Measurements from ENCODE around the gene PTCHD1. TPM values are rescaled to one million over a fixed set of nuclear protein-coding genes. Genes with fewer than 3 reads are reported as not detected.
A peak's percentile ranks its signal among the peaks of the same experiment; 100 is the strongest.

Gene PTCHD1
- total RNA-seq, 1 experiment from 2014 or later = 4.2 TPM

DNA sequence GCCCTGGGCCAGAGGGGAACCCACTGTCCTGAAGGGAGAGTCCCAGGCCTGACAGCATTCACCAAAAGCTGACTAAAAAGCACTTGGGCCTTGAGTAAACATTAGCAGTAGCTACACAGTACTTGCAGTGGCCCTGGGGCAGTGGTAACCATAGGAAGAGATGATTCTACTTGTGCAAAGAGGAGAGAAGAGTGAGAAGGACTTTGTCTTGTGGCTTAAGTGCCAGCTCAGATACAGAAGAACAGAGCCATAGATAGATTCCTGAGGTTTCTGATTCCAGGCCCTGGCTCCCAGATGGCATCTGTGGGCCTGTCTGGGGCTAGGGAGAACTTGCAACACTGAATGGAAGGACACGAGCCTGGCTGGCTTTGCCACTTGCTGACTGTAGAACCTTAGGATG is 100.5 kb downstream of the PTCHD1 start (continued):
- TF ChIP-seq, protein P1, sequence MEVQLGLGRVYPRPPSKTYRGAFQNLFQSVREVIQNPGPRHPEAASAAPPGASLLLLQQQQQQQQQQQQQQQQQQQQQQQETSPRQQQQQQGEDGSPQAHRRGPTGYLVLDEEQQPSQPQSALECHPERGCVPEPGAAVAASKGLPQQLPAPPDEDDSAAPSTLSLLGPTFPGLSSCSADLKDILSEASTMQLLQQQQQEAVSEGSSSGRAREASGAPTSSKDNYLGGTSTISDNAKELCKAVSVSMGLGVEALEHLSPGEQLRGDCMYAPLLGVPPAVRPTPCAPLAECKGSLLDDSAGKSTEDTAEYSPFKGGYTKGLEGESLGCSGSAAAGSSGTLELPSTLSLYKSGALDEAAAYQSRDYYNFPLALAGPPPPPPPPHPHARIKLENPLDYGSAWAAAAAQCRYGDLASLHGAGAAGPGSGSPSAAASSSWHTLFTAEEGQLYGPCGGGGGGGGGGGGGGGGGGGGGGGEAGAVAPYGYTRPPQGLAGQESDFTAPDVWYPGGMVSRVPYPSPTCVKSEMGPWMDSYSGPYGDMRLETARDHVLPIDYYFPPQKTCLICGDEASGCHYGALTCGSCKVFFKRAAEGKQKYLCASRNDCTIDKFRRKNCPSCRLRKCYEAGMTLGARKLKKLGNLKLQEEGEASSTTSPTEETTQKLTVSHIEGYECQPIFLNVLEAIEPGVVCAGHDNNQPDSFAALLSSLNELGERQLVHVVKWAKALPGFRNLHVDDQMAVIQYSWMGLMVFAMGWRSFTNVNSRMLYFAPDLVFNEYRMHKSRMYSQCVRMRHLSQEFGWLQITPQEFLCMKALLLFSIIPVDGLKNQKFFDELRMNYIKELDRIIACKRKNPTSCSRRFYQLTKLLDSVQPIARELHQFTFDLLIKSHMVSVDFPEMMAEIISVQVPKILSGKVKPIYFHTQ (CRISPR knock-in tag; IDR thresholded peaks at IDR 0.05) = no peak
- no peak for TF ChIP-seq JAZF1 (CRISPR knock-in tag; IDR thresholded peaks at IDR 0.05)
- TF ChIP-seq TEAD1 (CRISPR knock-in tag; IDR thresholded peaks at IDR 0.05) = no peak
- no peak for TF ChIP-seq NR1H2 (CRISPR knock-in tag; IDR thresholded peaks at IDR 0.05)
- TF ChIP-seq NR2C2 (CRISPR knock-in tag; IDR thresholded peaks at IDR 0.05) = no peak
- TF ChIP-seq, protein P2, sequence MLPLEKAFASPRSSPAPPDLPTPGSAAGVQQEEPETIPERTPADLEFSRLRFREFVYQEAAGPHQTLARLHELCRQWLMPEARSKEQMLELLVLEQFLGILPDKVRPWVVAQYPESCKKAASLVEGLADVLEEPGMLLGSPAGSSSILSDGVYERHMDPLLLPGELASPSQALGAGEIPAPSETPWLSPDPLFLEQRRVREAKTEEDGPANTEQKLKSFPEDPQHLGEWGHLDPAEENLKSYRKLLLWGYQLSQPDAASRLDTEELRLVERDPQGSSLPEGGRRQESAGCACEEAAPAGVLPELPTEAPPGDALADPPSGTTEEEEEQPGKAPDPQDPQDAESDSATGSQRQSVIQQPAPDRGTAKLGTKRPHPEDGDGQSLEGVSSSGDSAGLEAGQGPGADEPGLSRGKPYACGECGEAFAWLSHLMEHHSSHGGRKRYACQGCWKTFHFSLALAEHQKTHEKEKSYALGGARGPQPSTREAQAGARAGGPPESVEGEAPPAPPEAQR (CRISPR knock-in tag; IDR thresholded peaks at IDR 0.05) = no peak
- TF ChIP-seq, protein P3, sequence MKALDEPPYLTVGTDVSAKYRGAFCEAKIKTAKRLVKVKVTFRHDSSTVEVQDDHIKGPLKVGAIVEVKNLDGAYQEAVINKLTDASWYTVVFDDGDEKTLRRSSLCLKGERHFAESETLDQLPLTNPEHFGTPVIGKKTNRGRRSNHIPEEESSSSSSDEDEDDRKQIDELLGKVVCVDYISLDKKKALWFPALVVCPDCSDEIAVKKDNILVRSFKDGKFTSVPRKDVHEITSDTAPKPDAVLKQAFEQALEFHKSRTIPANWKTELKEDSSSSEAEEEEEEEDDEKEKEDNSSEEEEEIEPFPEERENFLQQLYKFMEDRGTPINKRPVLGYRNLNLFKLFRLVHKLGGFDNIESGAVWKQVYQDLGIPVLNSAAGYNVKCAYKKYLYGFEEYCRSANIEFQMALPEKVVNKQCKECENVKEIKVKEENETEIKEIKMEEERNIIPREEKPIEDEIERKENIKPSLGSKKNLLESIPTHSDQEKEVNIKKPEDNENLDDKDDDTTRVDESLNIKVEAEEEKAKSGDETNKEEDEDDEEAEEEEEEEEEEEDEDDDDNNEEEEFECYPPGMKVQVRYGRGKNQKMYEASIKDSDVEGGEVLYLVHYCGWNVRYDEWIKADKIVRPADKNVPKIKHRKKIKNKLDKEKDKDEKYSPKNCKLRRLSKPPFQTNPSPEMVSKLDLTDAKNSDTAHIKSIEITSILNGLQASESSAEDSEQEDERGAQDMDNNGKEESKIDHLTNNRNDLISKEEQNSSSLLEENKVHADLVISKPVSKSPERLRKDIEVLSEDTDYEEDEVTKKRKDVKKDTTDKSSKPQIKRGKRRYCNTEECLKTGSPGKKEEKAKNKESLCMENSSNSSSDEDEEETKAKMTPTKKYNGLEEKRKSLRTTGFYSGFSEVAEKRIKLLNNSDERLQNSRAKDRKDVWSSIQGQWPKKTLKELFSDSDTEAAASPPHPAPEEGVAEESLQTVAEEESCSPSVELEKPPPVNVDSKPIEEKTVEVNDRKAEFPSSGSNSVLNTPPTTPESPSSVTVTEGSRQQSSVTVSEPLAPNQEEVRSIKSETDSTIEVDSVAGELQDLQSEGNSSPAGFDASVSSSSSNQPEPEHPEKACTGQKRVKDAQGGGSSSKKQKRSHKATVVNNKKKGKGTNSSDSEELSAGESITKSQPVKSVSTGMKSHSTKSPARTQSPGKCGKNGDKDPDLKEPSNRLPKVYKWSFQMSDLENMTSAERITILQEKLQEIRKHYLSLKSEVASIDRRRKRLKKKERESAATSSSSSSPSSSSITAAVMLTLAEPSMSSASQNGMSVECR (CRISPR knock-in tag; IDR thresholded peaks at IDR 0.05; ENCODE audit: borderline replicate concordance) = no peak
- TF ChIP-seq SMAD4 (CRISPR knock-in tag; IDR thresholded peaks at IDR 0.05) = no peak
- TF ChIP-seq, protein P4, sequence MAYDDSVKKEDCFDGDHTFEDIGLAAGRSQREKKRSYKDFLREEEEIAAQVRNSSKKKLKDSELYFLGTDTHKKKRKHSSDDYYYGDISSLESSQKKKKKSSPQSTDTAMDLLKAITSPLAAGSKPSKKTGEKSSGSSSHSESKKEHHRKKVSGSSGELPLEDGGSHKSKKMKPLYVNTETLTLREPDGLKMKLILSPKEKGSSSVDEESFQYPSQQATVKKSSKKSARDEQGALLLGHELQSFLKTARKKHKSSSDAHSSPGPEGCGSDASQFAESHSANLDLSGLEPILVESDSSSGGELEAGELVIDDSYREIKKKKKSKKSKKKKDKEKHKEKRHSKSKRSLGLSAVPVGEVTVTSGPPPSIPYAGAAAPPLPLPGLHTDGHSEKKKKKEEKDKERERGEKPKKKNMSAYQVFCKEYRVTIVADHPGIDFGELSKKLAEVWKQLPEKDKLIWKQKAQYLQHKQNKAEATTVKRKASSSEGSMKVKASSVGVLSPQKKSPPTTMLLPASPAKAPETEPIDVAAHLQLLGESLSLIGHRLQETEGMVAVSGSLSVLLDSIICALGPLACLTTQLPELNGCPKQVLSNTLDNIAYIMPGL (CRISPR knock-in tag; IDR thresholded peaks at IDR 0.05) = no peak

- peaks cover 35% of the 10 kb centered on the region for H3K4me1 Mint-ChIP-seq
- H3K27me3 Mint-ChIP-seq (ENCODE audit: low read depth) = no peaks in the 10 kb centered on the region
- ChIA-PET CTCF (no interaction called here), POLR2A (no interaction called here)
- DNase-seq (ENCODE audit: low spot score) (peak; percentile 8), ATAC-seq (peak; percentile 39; the same call in 1 of the 2 replicates)
- H3K4me3 Mint-ChIP-seq = no peak overlapping the region
- H3K9me3 Mint-ChIP-seq = peaks cover 11% of the 10 kb centered on the region
- peaks cover 2% of the 10 kb centered on the region; the same call in 1 of the 2 replicates for H3K36me3 Mint-ChIP-seq
- H3K27ac Mint-ChIP-seq = no peak overlapping the region
- no peak for TF ChIP-seq ZBTB21 (CRISPR knock-in tag; IDR thresholded peaks at IDR 0.05; ENCODE audit: borderline replicate concordance)
- TF ChIP-seq ZNF219 (CRISPR knock-in tag; IDR thresholded peaks at IDR 0.05; ENCODE audit: borderline replicate concordance) = no peak
- TF ChIP-seq, protein P5, sequence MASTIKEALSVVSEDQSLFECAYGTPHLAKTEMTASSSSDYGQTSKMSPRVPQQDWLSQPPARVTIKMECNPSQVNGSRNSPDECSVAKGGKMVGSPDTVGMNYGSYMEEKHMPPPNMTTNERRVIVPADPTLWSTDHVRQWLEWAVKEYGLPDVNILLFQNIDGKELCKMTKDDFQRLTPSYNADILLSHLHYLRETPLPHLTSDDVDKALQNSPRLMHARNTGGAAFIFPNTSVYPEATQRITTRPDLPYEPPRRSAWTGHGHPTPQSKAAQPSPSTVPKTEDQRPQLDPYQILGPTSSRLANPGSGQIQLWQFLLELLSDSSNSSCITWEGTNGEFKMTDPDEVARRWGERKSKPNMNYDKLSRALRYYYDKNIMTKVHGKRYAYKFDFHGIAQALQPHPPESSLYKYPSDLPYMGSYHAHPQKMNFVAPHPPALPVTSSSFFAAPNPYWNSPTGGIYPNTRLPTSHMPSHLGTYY (CRISPR knock-in tag; IDR thresholded peaks at IDR 0.05) = no peak
- TF ChIP-seq, protein P6, sequence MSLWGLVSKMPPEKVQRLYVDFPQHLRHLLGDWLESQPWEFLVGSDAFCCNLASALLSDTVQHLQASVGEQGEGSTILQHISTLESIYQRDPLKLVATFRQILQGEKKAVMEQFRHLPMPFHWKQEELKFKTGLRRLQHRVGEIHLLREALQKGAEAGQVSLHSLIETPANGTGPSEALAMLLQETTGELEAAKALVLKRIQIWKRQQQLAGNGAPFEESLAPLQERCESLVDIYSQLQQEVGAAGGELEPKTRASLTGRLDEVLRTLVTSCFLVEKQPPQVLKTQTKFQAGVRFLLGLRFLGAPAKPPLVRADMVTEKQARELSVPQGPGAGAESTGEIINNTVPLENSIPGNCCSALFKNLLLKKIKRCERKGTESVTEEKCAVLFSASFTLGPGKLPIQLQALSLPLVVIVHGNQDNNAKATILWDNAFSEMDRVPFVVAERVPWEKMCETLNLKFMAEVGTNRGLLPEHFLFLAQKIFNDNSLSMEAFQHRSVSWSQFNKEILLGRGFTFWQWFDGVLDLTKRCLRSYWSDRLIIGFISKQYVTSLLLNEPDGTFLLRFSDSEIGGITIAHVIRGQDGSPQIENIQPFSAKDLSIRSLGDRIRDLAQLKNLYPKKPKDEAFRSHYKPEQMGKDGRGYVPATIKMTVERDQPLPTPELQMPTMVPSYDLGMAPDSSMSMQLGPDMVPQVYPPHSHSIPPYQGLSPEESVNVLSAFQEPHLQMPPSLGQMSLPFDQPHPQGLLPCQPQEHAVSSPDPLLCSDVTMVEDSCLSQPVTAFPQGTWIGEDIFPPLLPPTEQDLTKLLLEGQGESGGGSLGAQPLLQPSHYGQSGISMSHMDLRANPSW (CRISPR knock-in tag; conservative IDR thresholded peaks at IDR 0.05; ENCODE audit: low read depth) = no peak
- no peak for TF ChIP-seq ATF2 (CRISPR knock-in tag; IDR thresholded peaks at IDR 0.05; ENCODE audit: borderline replicate concordance, low read depth)
- TF ChIP-seq ZNF425 (CRISPR knock-in tag; conservative IDR thresholded peaks at IDR 0.05) = no peak
- TF ChIP-seq HMGA2 (CRISPR knock-in tag; IDR thresholded peaks at IDR 0.05) = no peak
- no peak for TF ChIP-seq FOXP1 (CRISPR knock-in tag; IDR thresholded peaks at IDR 0.05; ENCODE audit: borderline replicate concordance)
Observed at GRCh38 chrX:23435575-23435974, 100.9 kb downstream of the PTCHD1 start.
